Activated gamma-delta T cell (primary cell): ENCODE results near the gene SPATA1.
"Not testable (repeated sequence)": the region's sequence is repeated elsewhere in the genome, so short reads cannot be mapped to it uniquely, and the experiment has no call there.

Experiments
- DNase-seq: peaks from one replicate; lab custom pipeline; 2025; lab: John Stamatoyannopoulos, UW

Gene SPATA1

GRCh38 chr1:84594959-84595358, 88.8 kb downstream of the SPATA1 start:
- DNase-seq = not testable (repeated sequence)

- DNase-seq = no peak
Observed at GRCh38 chr1:84597011-84597410, 90.8 kb downstream of the SPATA1 start.

- no peak for DNase-seq
Observed at GRCh38 chr1:84598418-84598817, 92.2 kb downstream of the SPATA1 start.

- DNase-seq = no peak
Observed at GRCh38 chr1:84598846-84599741, 92.9 kb downstream of the SPATA1 start.

GRCh38 chr1:84600796-84601195, 94.6 kb downstream of the SPATA1 start:
- DNase-seq = no peak

- no peak for DNase-seq
Observed at GRCh38 chr1:84603223-84603622, 97.0 kb downstream of the SPATA1 start.

GRCh38 chr1:84603941-84604830, 98.0 kb downstream of the SPATA1 start:
- no peak for DNase-seq

GRCh38 chr1:84605157-84605556, 99.0 kb downstream of the SPATA1 start:
- no peak for DNase-seq

GRCh38 chr1:84606977-84607376, 100.8 kb downstream of the SPATA1 start:
- DNase-seq = no peak

GRCh38 chr1:84611091-84611490, 104.9 kb downstream of the SPATA1 start:
- no peak for DNase-seq

- DNase-seq = no peak
Observed at GRCh38 chr1:84611796-84612195, 105.6 kb downstream of the SPATA1 start.

- no peak for DNase-seq
Observed at GRCh38 chr1:84613026-84613425, 106.8 kb downstream of the SPATA1 start.

- no peak for DNase-seq
Observed at GRCh38 chr1:84613887-84614286, 107.7 kb downstream of the SPATA1 start.

- DNase-seq = no peak
Observed at GRCh38 chr1:84615790-84616189, 109.6 kb downstream of the SPATA1 start.
